GM12801 (cell line): ENCODE measurements around the gene TRAPPC12.

ENCODE experiments used
- CTCF ChIP-seq: IDR thresholded peaks from one replicate; pipeline ENCODE4 v1.5.1; 2011; ENCODE audit warnings: control low read depth; ENCODE audit not compliant: insufficient read length; ENCODE audit errors: extremely low read depth

TRAPPC12 gene

GRCh38 chr2:3342324-3342723 is 37.2 kb upstream of the TRAPPC12 start:
- TF ChIP-seq CTCF: no peak

DNA sequence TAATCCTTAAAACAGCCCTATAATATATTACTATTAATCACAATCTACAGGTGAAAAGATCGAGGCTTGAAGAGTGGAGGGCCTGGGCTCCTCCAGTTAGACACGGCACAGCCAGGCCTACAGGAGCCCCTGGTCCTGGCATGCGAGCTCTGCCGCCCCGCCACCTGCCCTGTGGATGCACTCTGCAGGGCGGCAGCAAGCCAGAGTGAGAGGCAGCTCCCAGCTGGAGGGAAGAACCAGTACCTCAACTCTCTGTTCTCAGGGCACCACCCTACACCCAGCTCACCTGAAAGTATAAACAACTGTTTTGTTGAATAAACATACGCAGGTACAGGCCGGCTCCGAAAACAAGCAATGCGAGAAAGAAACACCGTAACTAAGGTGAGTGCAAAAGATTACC is 36.5 kb upstream of the TRAPPC12 start:
- no peak for TF ChIP-seq CTCF

DNA sequence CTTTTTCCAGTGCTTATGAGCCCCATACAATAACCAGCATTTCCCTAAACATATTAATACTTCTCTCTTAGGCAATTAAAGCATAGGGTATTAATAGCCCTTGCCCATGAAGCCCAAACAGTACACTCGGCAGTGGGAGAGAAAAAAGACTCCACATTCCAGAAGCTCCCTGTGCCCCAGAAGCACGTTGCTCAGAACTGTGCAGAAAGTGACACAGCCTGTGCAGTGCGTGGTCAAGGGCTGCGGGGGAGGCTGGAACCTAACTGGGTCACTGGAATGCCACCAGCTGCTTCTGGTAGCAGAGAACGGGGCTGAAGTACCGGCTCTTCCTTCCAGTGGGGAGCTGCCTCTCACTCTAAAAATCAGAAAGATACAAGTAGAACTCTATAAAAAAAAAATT is 34.6 kb upstream of the TRAPPC12 start:
- TF ChIP-seq CTCF: no peak

- TF ChIP-seq CTCF: no peak
Measured at GRCh38 chr2:3345621-3346020, 33.9 kb upstream of the TRAPPC12 start.

DNA sequence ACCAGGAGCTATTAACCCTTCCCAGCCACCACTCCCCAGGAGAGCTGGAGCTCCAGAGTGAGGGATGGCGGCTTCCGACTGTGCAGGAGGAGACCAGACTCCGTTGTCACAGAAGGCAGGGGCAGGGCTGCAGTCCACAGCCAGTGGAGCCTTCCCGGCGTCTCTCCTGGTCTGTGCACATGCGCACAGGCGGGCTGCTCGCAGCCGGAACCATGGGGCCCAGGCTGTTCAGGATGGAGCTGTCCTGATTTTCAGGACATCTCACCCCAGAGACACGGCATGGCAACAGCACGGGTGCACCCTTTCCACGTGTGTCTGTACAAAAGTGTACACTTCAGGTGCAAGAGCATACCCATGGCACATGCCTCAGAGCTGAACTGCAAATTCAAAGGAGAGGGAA is 30.7 kb upstream of the TRAPPC12 start:
- TF ChIP-seq CTCF: no peak

- no peak for TF ChIP-seq CTCF
Measured at GRCh38 chr2:3349211-3349693, 30.2 kb upstream of the TRAPPC12 start.

DNA sequence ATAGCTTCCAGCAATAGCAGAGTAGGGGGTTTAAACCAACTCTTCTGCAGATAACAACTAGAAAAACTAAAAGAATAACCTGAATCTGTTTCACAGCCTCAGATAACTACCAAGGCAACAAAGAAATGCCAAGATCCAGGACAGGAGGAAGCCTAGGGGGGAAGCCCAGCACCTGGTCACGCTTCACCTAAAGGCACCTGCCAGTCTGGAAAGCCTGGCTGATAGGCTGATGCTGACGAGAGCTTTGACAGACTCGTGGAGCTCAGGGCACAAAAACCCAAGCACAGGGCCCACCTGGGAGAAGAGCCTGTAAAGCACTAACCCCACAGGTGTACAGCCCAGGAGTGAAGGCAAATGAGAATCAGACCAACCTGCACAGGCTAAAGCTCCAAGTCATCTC is 24.5 kb upstream of the TRAPPC12 start:
- TF ChIP-seq CTCF: no peak
